SK-N-SH treated with all-trans-retinoic acid at 6 μM for 48 hours (cell line): Measurements from ENCODE around the gene PRKG1.

Experiments
- ATAC-seq: fragments of 200-7000 bp; cut with Tn5 transposase; 3 replicates; pipeline ENCODE4 v1.9.1; 2020; ENCODE audit warnings: mild to moderate bottlenecking, moderate library complexity
- ARNTL ChIP-seq: fragments of 450-650 bp; formaldehyde crosslinking; IDR thresholded peaks from 2 replicates; pipeline ENCODE4 v1.5.0; 2020; ENCODE audit warnings: low read depth, mild to moderate bottlenecking, moderate library complexity, borderline replicate concordance
- BACH2 ChIP-seq: fragments of 250-450 bp; sonication (Bioruptor Pico); IDR thresholded peaks from 2 replicates; pipeline ENCODE4 v1.9.0; 2021; ENCODE audit warnings: mild to moderate bottlenecking, borderline replicate concordance
- ESRRG ChIP-seq: fragments of 250-450 bp; sonication (Bioruptor Pico); IDR thresholded peaks from 2 replicates; pipeline ENCODE4 v1.6.1; 2021; ENCODE audit warnings: mild to moderate bottlenecking
- GLIS3 ChIP-seq: fragments of 250-450 bp; sonication (Bioruptor Pico); IDR thresholded peaks from 2 replicates; pipeline ENCODE4 v1.5.0; 2020; ENCODE audit warnings: mild to moderate bottlenecking, moderate library complexity
- ISL1 ChIP-seq: fragments of 250-450 bp; sonication (Bioruptor Pico); IDR thresholded peaks from 2 replicates; pipeline ENCODE4 v2.1.2; 2022; ENCODE audit warnings: mild to moderate bottlenecking, moderate library complexity
- OSR1 ChIP-seq: fragments of 250-450 bp; sonication (Bioruptor Pico); IDR thresholded peaks from 2 replicates; pipeline ENCODE4 v1.8.0; 2022; ENCODE audit warnings: moderate library complexity, mild to moderate bottlenecking, inconsistent platforms
- PATZ1 ChIP-seq: fragments of 250-450 bp; sonication (Bioruptor Pico); IDR thresholded peaks from 2 replicates; pipeline ENCODE4 v1.8.0; 2020; ENCODE audit warnings: mild to moderate bottlenecking, moderate library complexity, borderline replicate concordance
- PPARA ChIP-seq: fragments of 250-450 bp; sonication (Bioruptor Pico); IDR thresholded peaks from 2 replicates; pipeline ENCODE4 v1.5.0; 2020; ENCODE audit warnings: mild to moderate bottlenecking, borderline replicate concordance
- RARB ChIP-seq: fragments of 250-450 bp; sonication (Bioruptor Pico); IDR thresholded peaks from 2 replicates; pipeline ENCODE4 v1.8.0; 2021; ENCODE audit warnings: mild to moderate bottlenecking, moderate library complexity
- SNAI2 ChIP-seq: fragments of 250-450 bp; sonication (Bioruptor Pico); IDR thresholded peaks from 2 replicates; pipeline ENCODE4 v1.5.0; 2020; ENCODE audit warnings: mild to moderate bottlenecking, moderate library complexity
- TCF4 ChIP-seq: fragments of 250-450 bp; sonication (Bioruptor Pico); IDR thresholded peaks from 2 replicates; pipeline ENCODE4 v1.8.0; 2021; ENCODE audit warnings: mild to moderate bottlenecking, moderate library complexity, borderline replicate concordance
- ZC3H10 ChIP-seq: fragments of 250-450 bp; sonication (Bioruptor Pico); IDR thresholded peaks from 2 replicates; pipeline ENCODE4 v1.5.1; 2021; ENCODE audit warnings: mild to moderate bottlenecking, moderate library complexity
- ZFP3 ChIP-seq: fragments of 250-450 bp; sonication (Bioruptor Pico); IDR thresholded peaks from 2 replicates; pipeline ENCODE4 v1.5.0; 2020; ENCODE audit warnings: mild to moderate bottlenecking, moderate library complexity
- ZFP30 ChIP-seq: fragments of 450-650 bp; formaldehyde crosslinking; IDR thresholded peaks from 2 replicates; pipeline ENCODE4 v1.5.0; 2022; ENCODE audit warnings: mild to moderate bottlenecking, moderate library complexity
- ZNF565 ChIP-seq: fragments of 450-650 bp; formaldehyde crosslinking; conservative IDR thresholded peaks from 2 replicates; pipeline ENCODE4 v1.5.0; 2020; ENCODE audit warnings: low read depth, mild to moderate bottlenecking, moderate library complexity
- ZNF70 ChIP-seq: fragments of 450-650 bp; formaldehyde crosslinking; IDR thresholded peaks from 2 replicates; pipeline ENCODE4 v1.5.0; 2020; ENCODE audit warnings: mild to moderate bottlenecking, moderate library complexity
- ZNF8 ChIP-seq: fragments of 450-650 bp; formaldehyde crosslinking; IDR thresholded peaks from 2 replicates; pipeline ENCODE4 v1.5.0; 2020; ENCODE audit warnings: mild to moderate bottlenecking, moderate library complexity
- TF ChIP-seq, protein P1 (sequence below): fragments of 250-450 bp; sonication (Bioruptor Pico); IDR thresholded peaks from 2 replicates; pipeline ENCODE4 v1.5.0; 2020; ENCODE audit warnings: mild to moderate bottlenecking, moderate library complexity
- TF ChIP-seq, protein P2 (sequence below): fragments of 250-450 bp; sonication (Bioruptor Pico); IDR thresholded peaks from 2 replicates; pipeline ENCODE4 v1.8.0; 2021; ENCODE audit warnings: low read depth, mild to moderate bottlenecking, moderate library complexity, borderline replicate concordance
- TF ChIP-seq, protein P3 (sequence below): fragments of 250-450 bp; sonication (Bioruptor Pico); IDR thresholded peaks from 2 replicates; pipeline ENCODE4 v1.5.1; 2020; ENCODE audit warnings: low read depth, mild to moderate bottlenecking, moderate library complexity
- TF ChIP-seq, protein P4 (sequence below): fragments of 250-450 bp; sonication (Bioruptor Pico); IDR thresholded peaks from 2 replicates; pipeline ENCODE4 v1.5.1; 2021; ENCODE audit warnings: mild to moderate bottlenecking, moderate library complexity

The PRKG1 gene

GRCh38 chr10:51183783-51184182 lies 109.5 kb downstream of the PRKG1 start:
- ATAC-seq, result no peak
- TF ChIP-seq ISL1 (CRISPR knock-in tag), result no peak
- TF ChIP-seq RARB (CRISPR knock-in tag), result no peak
- TF ChIP-seq ZFP3 (CRISPR knock-in tag), result no peak
- no peak for TF ChIP-seq ZNF70 (CRISPR knock-in tag)
- TF ChIP-seq ESRRG (CRISPR knock-in tag), result no peak
- no peak for TF ChIP-seq SNAI2 (CRISPR knock-in tag)
- TF ChIP-seq, protein P1, sequence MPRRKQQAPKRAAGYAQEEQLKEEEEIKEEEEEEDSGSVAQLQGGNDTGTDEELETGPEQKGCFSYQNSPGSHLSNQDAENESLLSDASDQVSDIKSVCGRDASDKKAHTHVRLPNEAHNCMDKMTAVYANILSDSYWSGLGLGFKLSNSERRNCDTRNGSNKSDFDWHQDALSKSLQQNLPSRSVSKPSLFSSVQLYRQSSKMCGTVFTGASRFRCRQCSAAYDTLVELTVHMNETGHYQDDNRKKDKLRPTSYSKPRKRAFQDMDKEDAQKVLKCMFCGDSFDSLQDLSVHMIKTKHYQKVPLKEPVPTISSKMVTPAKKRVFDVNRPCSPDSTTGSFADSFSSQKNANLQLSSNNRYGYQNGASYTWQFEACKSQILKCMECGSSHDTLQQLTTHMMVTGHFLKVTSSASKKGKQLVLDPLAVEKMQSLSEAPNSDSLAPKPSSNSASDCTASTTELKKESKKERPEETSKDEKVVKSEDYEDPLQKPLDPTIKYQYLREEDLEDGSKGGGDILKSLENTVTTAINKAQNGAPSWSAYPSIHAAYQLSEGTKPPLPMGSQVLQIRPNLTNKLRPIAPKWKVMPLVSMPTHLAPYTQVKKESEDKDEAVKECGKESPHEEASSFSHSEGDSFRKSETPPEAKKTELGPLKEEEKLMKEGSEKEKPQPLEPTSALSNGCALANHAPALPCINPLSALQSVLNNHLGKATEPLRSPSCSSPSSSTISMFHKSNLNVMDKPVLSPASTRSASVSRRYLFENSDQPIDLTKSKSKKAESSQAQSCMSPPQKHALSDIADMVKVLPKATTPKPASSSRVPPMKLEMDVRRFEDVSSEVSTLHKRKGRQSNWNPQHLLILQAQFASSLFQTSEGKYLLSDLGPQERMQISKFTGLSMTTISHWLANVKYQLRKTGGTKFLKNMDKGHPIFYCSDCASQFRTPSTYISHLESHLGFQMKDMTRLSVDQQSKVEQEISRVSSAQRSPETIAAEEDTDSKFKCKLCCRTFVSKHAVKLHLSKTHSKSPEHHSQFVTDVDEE (CRISPR knock-in tag), result no peak
- TF ChIP-seq OSR1 (CRISPR knock-in tag), result no peak
- no peak for TF ChIP-seq ZNF565 (CRISPR knock-in tag)
- TF ChIP-seq ZFP30 (CRISPR knock-in tag), result no peak
- TF ChIP-seq, protein P2, sequence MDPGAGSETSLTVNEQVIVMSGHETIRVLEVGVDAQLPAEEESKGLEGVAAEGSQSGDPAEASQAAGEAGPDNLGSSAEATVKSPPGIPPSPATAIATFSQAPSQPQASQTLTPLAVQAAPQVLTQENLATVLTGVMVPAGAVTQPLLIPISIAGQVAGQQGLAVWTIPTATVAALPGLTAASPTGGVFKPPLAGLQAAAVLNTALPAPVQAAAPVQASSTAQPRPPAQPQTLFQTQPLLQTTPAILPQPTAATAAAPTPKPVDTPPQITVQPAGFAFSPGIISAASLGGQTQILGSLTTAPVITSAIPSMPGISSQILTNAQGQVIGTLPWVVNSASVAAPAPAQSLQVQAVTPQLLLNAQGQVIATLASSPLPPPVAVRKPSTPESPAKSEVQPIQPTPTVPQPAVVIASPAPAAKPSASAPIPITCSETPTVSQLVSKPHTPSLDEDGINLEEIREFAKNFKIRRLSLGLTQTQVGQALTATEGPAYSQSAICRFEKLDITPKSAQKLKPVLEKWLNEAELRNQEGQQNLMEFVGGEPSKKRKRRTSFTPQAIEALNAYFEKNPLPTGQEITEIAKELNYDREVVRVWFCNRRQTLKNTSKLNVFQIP (CRISPR knock-in tag), result no peak
- TF ChIP-seq ARNTL (CRISPR knock-in tag), result no peak
- TF ChIP-seq PATZ1 (CRISPR knock-in tag), result no peak
- no peak for TF ChIP-seq TCF4 (CRISPR knock-in tag)
- TF ChIP-seq, protein P3, sequence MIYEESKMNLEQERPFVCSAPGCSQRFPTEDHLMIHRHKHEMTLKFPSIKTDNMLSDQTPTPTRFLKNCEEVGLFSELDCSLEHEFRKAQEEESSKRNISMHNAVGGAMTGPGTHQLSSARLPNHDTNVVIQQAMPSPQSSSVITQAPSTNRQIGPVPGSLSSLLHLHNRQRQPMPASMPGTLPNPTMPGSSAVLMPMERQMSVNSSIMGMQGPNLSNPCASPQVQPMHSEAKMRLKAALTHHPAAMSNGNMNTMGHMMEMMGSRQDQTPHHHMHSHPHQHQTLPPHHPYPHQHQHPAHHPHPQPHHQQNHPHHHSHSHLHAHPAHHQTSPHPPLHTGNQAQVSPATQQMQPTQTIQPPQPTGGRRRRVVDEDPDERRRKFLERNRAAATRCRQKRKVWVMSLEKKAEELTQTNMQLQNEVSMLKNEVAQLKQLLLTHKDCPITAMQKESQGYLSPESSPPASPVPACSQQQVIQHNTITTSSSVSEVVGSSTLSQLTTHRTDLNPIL, result no peak
- TF ChIP-seq GLIS3, result no peak
- TF ChIP-seq, protein P4, sequence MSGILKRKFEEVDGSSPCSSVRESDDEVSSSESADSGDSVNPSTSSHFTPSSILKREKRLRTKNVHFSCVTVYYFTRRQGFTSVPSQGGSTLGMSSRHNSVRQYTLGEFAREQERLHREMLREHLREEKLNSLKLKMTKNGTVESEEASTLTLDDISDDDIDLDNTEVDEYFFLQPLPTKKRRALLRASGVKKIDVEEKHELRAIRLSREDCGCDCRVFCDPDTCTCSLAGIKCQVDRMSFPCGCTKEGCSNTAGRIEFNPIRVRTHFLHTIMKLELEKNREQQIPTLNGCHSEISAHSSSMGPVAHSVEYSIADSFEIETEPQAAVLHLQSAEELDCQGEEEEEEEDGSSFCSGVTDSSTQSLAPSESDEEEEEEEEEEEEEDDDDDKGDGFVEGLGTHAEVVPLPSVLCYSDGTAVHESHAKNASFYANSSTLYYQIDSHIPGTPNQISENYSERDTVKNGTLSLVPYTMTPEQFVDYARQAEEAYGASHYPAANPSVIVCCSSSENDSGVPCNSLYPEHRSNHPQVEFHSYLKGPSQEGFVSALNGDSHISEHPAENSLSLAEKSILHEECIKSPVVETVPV (CRISPR knock-in tag), result no peak
- no peak for TF ChIP-seq BACH2 (CRISPR knock-in tag)
- TF ChIP-seq PPARA (CRISPR knock-in tag), result no peak
- TF ChIP-seq, all 23 proteins: peak for 0

- TF ChIP-seq OSR1 (CRISPR knock-in tag), result no peak
- no peak for TF ChIP-seq ZNF8
- no peak for TF ChIP-seq ZNF70 (CRISPR knock-in tag)
- TF ChIP-seq, protein P4 (CRISPR knock-in tag), result no peak
- no peak for TF ChIP-seq ZC3H10 (CRISPR knock-in tag)
- no peak for ATAC-seq
Measured at GRCh38 chr10:51186361-51186760, 112.1 kb downstream of the PRKG1 start.

- no peak for ATAC-seq
- TF ChIP-seq ZFP30 (CRISPR knock-in tag) (no peak), BACH2 (CRISPR knock-in tag) (no peak), RARB (CRISPR knock-in tag) (no peak), ESRRG (CRISPR knock-in tag) (no peak), ZC3H10 (CRISPR knock-in tag) (no peak), SNAI2 (CRISPR knock-in tag) (no peak), TCF4 (CRISPR knock-in tag) (no peak), ZNF8 (no peak), ZNF565 (CRISPR knock-in tag) (no peak), ZFP3 (CRISPR knock-in tag) (no peak)
- TF ChIP-seq, protein P2 (CRISPR knock-in tag), result no peak
- TF ChIP-seq, protein P3, result no peak
- TF ChIP-seq, protein P4 (CRISPR knock-in tag), result no peak
Measured at GRCh38 chr10:51188008-51188407, 113.7 kb downstream of the PRKG1 start.
